A549 (cell line): ENCODE data around the gene ENPP3. TPM values are rescaled to one million over a fixed set of nuclear protein-coding genes. Genes with fewer than 3 reads are reported as not detected.

Source experiments
- ATAC-seq, 2 experiments: fragments of 200-7000 bp in 1 of 2; fragments of >200 bp in 1 of 2; cut with Nextera tagmentation in 1 of 2; cut with Tn5 transposase in 1 of 2; 3 replicates each; pipeline versions ENCODE4 v1.8.0 to v1.9.1; 2018 to 2020; ENCODE audit warnings: mild to moderate bottlenecking in 1 of 2, moderate library complexity in 1 of 2
- CTCF ChIA-PET: fragments of 300-600 bp; sonication (Branson Sonifier 250); formaldehyde crosslinking; extraction: SDS; loops from one replicate; lab custom pipeline; 2021; ENCODE audit warnings: antibody characterized with exemption, inconsistent platforms; lab: Yijun Ruan, JAX
- POLR2A ChIA-PET: fragments of 350-600 bp; formaldehyde crosslinking; extraction: SDS; loops from one replicate; lab custom pipeline; 2021; ENCODE audit warnings: antibody characterized with exemption, inconsistent platforms; lab: Yijun Ruan, JAX
- DNase-seq, 2 experiments: peaks; one replicate each; pipeline versions ENCODE4 v3.0.0 to v3.0.0-alpha.2; 2011 to 2016; ENCODE audit warnings: low read depth in 1 of 2, low spot score in 1 of 2
- FAIRE-seq: peaks from 2 replicates; lab custom pipeline; 2011; peaks lifted over from hg19 to GRCh38; lab: Jason Lieb, UNC
- H3K27ac ChIP-seq, 2 experiments: fragments of >200 bp; sonication (Bioruptor Twin); formaldehyde crosslinking; 3 replicates each; pipeline ENCODE4 v1.5.1; 2016 to 2017
- H3K4me1 ChIP-seq: fragments of >200 bp; sonication (Bioruptor Twin); formaldehyde crosslinking; 3 replicates; pipeline ENCODE4 v1.6.1; 2016
- H3K4me2 ChIP-seq: fragments of >200 bp; sonication (Bioruptor Twin); formaldehyde crosslinking; 3 replicates; pipeline ENCODE4 v1.6.1; 2016
- H3K4me3 ChIP-seq: fragments of >200 bp; sonication (Bioruptor Twin); formaldehyde crosslinking; 3 replicates; pipeline ENCODE4 v1.5.1; 2016
- H3K9me3 ChIP-seq: fragments of >200 bp; sonication (Bioruptor Twin); formaldehyde crosslinking; 3 replicates; pipeline ENCODE4 v1.6.1; 2016
- BCL3 ChIP-seq: fragments of >200 bp; sonication (Bioruptor Twin); formaldehyde crosslinking; IDR thresholded peaks from 3 replicates; pipeline ENCODE4 v1.6.1; 2016
- CHD2 ChIP-seq: fragments of 150-350 bp; IDR thresholded peaks from 2 replicates; pipeline ENCODE4 v1.6.1; 2014; ENCODE audit warnings: low read length; ENCODE audit not compliant: partially characterized antibody
- CTCF ChIP-seq: fragments of >200 bp; sonication (Bioruptor Twin); formaldehyde crosslinking; IDR thresholded peaks from 3 replicates; pipeline ENCODE4 v1.5.1; 2016
- E2F6 ChIP-seq: IDR thresholded peaks from 2 replicates; pipeline ENCODE4 v1.6.1; 2012; ENCODE audit warnings: low read depth, borderline replicate concordance
- EP300 ChIP-seq, 2 experiments: fragments of >200 bp; sonication (Bioruptor Twin); formaldehyde crosslinking; IDR thresholded peaks; 2 replicates in 1 of 2; 3 replicates in 1 of 2; pipeline ENCODE4 v1.6.1; 2016 to 2017
- ESRRA ChIP-seq: fragments of 150-350 bp; IDR thresholded peaks from 2 replicates; pipeline ENCODE4 v1.6.1; 2014; ENCODE audit warnings: mild to moderate bottlenecking, low read length, borderline replicate concordance
- FOSL2 ChIP-seq, 2 experiments: fragments of 450-650 bp in 1 of 2; fragments of >200 bp in 1 of 2; sonication (Bioruptor Twin) in 1 of 2; formaldehyde crosslinking; IDR thresholded peaks; 2 replicates each; pipeline versions ENCODE4 v1.5.0 to v1.6.1; 2016 to 2020; ENCODE audit warnings: mild to moderate bottlenecking in 1 of 2, moderate library complexity in 1 of 2
- FOXS1 ChIP-seq: fragments of 250-450 bp; sonication (Bioruptor Pico); IDR thresholded peaks from 2 replicates; pipeline ENCODE4 v1.5.0; 2020; ENCODE audit warnings: mild to moderate bottlenecking, moderate library complexity
- HDAC2 ChIP-seq: fragments of 200-600 bp; sonication (generic); IDR thresholded peaks from 2 replicates; pipeline ENCODE4 v1.6.1; 2016
- HMGXB4 ChIP-seq: fragments of 250-450 bp; sonication (Bioruptor Pico); IDR thresholded peaks from 2 replicates; pipeline ENCODE4 v1.5.0; 2021; ENCODE audit warnings: mild to moderate bottlenecking, moderate library complexity, borderline replicate concordance
- JUN ChIP-seq, 2 experiments: fragments of >200 bp; sonication (Bioruptor Twin); formaldehyde crosslinking; IDR thresholded peaks; 2 replicates in 1 of 2; 3 replicates in 1 of 2; pipeline ENCODE4 v1.6.1; 2016 to 2017
- MAX ChIP-seq: IDR thresholded peaks from 2 replicates; pipeline ENCODE4 v1.6.1; 2012
- MYC ChIP-seq: IDR thresholded peaks from 2 replicates; pipeline ENCODE4 v1.6.1; 2012; ENCODE audit warnings: mild to moderate bottlenecking, inconsistent platforms, low read length, improper control_type of control experiment, borderline replicate concordance
- NPAS2 ChIP-seq: fragments of 250-450 bp; sonication (Bioruptor Pico); IDR thresholded peaks from 2 replicates; pipeline ENCODE4 v1.8.0; 2022; ENCODE audit warnings: mild to moderate bottlenecking, moderate library complexity, borderline replicate concordance
- PHF8 ChIP-seq: fragments of 200-600 bp; sonication (generic); IDR thresholded peaks from 2 replicates; pipeline ENCODE4 v1.6.1; 2016; ENCODE audit warnings: low read depth, mild to moderate bottlenecking, antibody characterized with exemption, moderate library complexity, borderline replicate concordance
- RCOR1 ChIP-seq: fragments of 150-350 bp; IDR thresholded peaks from 2 replicates; pipeline ENCODE4 v1.6.1; 2014; ENCODE audit warnings: antibody characterized with exemption, low read length, low read depth
- RNF2 ChIP-seq: fragments of 200-600 bp; sonication (generic); IDR thresholded peaks from 2 replicates; pipeline ENCODE4 v1.6.1; 2016; ENCODE audit warnings: low read depth, mild to moderate bottlenecking, antibody characterized with exemption, moderate library complexity, borderline replicate concordance
- TFCP2L1 ChIP-seq: fragments of 250-450 bp; sonication (Bioruptor Pico); IDR thresholded peaks from 2 replicates; pipeline ENCODE4 v1.5.0; 2021; ENCODE audit warnings: mild to moderate bottlenecking
- ZC3H11A ChIP-seq: fragments of 450-650 bp; IDR thresholded peaks from 2 replicates; pipeline ENCODE4 v1.6.1; 2014; ENCODE audit warnings: antibody characterized with exemption, mild to moderate bottlenecking
- ZFP36 ChIP-seq: fragments of 450-650 bp; IDR thresholded peaks from 2 replicates; pipeline ENCODE4 v1.6.1; 2014; ENCODE audit warnings: borderline replicate concordance; ENCODE audit not compliant: partially characterized antibody
- ZSCAN20 ChIP-seq: fragments of 250-450 bp; sonication (Bioruptor Pico); IDR thresholded peaks from 2 replicates; pipeline ENCODE4 v1.8.0; 2022; ENCODE audit warnings: mild to moderate bottlenecking, moderate library complexity
- WGBS: methylation state at CpG from one replicate; pipeline ENCODE4 v1.1.6; 2017; ENCODE audit errors: missing lambda C conversion rate; 5-methylcytosine and 5-hydroxymethylcytosine counted together
- polyA plus RNA-seq, 4 experiments: library from polyadenylated mRNA; depleted of rRNA in 3 of 4; stranded (reverse); fragments of >200 nt; fragmentation: RNase III in 1 of 4; extraction: RNeasy Plus Mini Kit Qiagen cat#74134 plus additional on column Dnase treatment in 1 of 4; gene quantifications; 2 replicates in 3 of 4; 3 replicates in 1 of 4; pipeline ENCODE4 v1.2.3, GENCODE V29; 2011 to 2017

Gene ENPP3
- polyA plus RNA-seq, 2 of the 4 experiments (the other 2 are of a cell fraction), result not detected

GRCh38 chr6:131763749-131764148 lies 126.6 kb downstream of the ENPP3 start:
- ChIA-PET CTCF (no interaction called here), POLR2A (no interaction called here)
- TF ChIP-seq FOSL2 (IDR thresholded peaks at IDR 0.05) (no peak), FOSL2 (CRISPR knock-in tag; IDR thresholded peaks at IDR 0.05) (no peak), CTCF (no peak), RNF2 (no peak), HDAC2 (no peak), TFCP2L1 (no peak), HMGXB4 (CRISPR knock-in tag) (no peak), PHF8 (no peak), BCL3 (no peak), EP300 (IDR thresholded peaks at IDR 0.05) (no peak), MAX (no peak), NPAS2 (no peak), ZSCAN20 (CRISPR knock-in tag) (no peak), RCOR1 (no peak), E2F6 (no peak), ESRRA (no peak), ZFP36 (no peak), MYC (no peak)
- ATAC-seq (no peak), DNase-seq (no peak), FAIRE-seq (no peak)
- no peak overlapping the region for H3K27ac ChIP-seq
- 86% methylated on average over 1 of the region's 1 CpG for WGBS
- no peak overlapping the region for H3K4me2 ChIP-seq
- H3K9me3 ChIP-seq, result no peaks in the 10 kb centered on the region
- no peak overlapping the region for H3K4me3 ChIP-seq
- H3K4me1 ChIP-seq, result no peaks in the 10 kb centered on the region

- Histone ChIP-seq H3K27ac (no peak overlapping the region), H3K9me3 (no peaks in the 10 kb centered on the region), H3K4me1 (no peaks in the 10 kb centered on the region), H3K4me3 (no peak overlapping the region), H3K4me2 (no peak overlapping the region)
- CTCF ChIA-PET, result no interaction called here
- TF ChIP-seq EP300 (IDR thresholded peaks at IDR 0.05), result no peak
- TF ChIP-seq TFCP2L1, result no peak
- no peak for TF ChIP-seq CHD2
- no peak for TF ChIP-seq ZC3H11A
- no peak for TF ChIP-seq FOXS1
- TF ChIP-seq MYC, result no peak
- TF ChIP-seq HMGXB4 (CRISPR knock-in tag), result no peak
- TF ChIP-seq JUN (IDR thresholded peaks at IDR 0.05), result no peak
- POLR2A ChIA-PET, result no interaction called here
- ATAC-seq (no peak), DNase-seq (no peak), FAIRE-seq (no peak)
- 68% methylated on average over 4 of the region's 4 CpGs for WGBS
These were observed 127.2 kb downstream of the ENPP3 start for GRCh38 chr6:131764350-131764749.
